SJCRH30 (cell line): ENCODE data around the gene SUGP2. TPM values are rescaled to one million over a fixed set of nuclear protein-coding genes. Genes with fewer than 3 reads are reported as not detected.
"Not testable (repeated sequence)": the region's sequence is repeated elsewhere in the genome, so short reads cannot be mapped to it uniquely, and the experiment has no call there.

Experiments
- DNase-seq, 2 experiments: peaks; one replicate each; pipeline ENCODE4 v3.0.0-alpha.2; 2015 to 2020
- H3K27ac ChIP-seq: fragments of 250-450 bp; sonication (Bioruptor Pico); 2 replicates; pipeline ENCODE4 v1.5.1; 2020; ENCODE audit warnings: mild to moderate bottlenecking, moderate library complexity
- H3K27me3 ChIP-seq: fragments of 250-450 bp; sonication (Bioruptor Pico); 2 replicates; pipeline ENCODE4 v1.5.1; 2020; ENCODE audit warnings: mild to moderate bottlenecking, moderate library complexity
- H3K36me3 ChIP-seq: fragments of 250-450 bp; sonication (Bioruptor Pico); 2 replicates; pipeline ENCODE4 v1.5.1; 2020; ENCODE audit warnings: mild to moderate bottlenecking, moderate library complexity
- H3K4me1 ChIP-seq: fragments of 250-450 bp; sonication (Bioruptor Pico); 2 replicates; pipeline ENCODE4 v1.5.1; 2020; ENCODE audit warnings: mild to moderate bottlenecking, moderate library complexity
- H3K4me3 ChIP-seq: fragments of 250-450 bp; sonication (Bioruptor Pico); 2 replicates; pipeline ENCODE4 v1.5.1; 2020; ENCODE audit warnings: mild to moderate bottlenecking, moderate library complexity
- H3K9me3 ChIP-seq: fragments of 250-450 bp; sonication (Bioruptor Pico); replicated peaks from 2 replicates; pipeline ENCODE4 v1.5.1; 2020; ENCODE audit warnings: mild to moderate bottlenecking, moderate library complexity
- total RNA-seq: library from RNA; depleted of rRNA; stranded (reverse); fragments of >200 nt; shearing (Covaris generic); gene quantifications from 2 replicates; pipeline ENCODE4 v1.2.3, GENCODE V29; 2014

Gene SUGP2
- total RNA-seq, 1 experiment from 2014 or later, result 57.4 TPM

- no peak overlapping the region for H3K27ac ChIP-seq
- no peaks in the 10 kb centered on the region for H3K4me1 ChIP-seq
- H3K4me3 ChIP-seq, result peak overlapping the region; percentile 77
- H3K36me3 ChIP-seq, result peaks cover 29% of the 10 kb centered on the region
- DNase-seq, result no peak
- no peaks in the 10 kb centered on the region for H3K27me3 ChIP-seq
- no peaks in the 10 kb centered on the region for H3K9me3 ChIP-seq
These were observed 1.4 kb downstream of the SUGP2 start for GRCh38 chr19:19031891-19032290.

DNA sequence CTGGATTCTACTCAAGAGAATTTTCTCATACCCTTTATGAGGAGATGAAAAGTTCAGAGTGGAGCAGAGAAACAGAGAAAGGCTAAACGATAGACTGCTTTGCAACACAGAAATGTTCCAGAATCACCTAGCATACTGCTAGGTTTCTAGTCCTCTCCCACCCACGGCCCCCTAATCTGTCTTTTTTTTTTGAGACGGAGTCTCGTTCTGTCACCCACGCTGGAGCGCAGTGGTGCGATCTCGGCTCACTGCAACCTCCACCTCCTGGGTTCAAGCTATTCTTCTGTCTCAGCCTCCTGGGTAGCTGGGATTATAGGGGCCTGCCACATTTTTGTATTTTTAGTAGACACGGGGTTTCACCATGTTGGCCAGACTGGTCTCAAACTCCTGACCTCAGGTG, 4.8 kb downstream of the SUGP2 start:
- H3K4me1 ChIP-seq, result no peaks in the 10 kb centered on the region
- peaks cover 54% of the 10 kb centered on the region for H3K36me3 ChIP-seq
- no peaks in the 10 kb centered on the region for H3K9me3 ChIP-seq
- H3K4me3 ChIP-seq, result no peak overlapping the region
- no peak for DNase-seq
- H3K27me3 ChIP-seq, result no peaks in the 10 kb centered on the region
- H3K27ac ChIP-seq, result no peak overlapping the region

- no peak for DNase-seq
- Histone ChIP-seq H3K27me3 (no peaks in the 10 kb centered on the region), H3K36me3 (peaks cover 66% of the 10 kb centered on the region), H3K4me1 (no peaks in the 10 kb centered on the region), H3K27ac (no peak overlapping the region), H3K9me3 (no peaks in the 10 kb centered on the region), H3K4me3 (no peak overlapping the region)
These were observed 6.1 kb downstream of the SUGP2 start for GRCh38 chr19:19027228-19027627.

GRCh38 chr19:19026299-19026971, 6.9 kb downstream of the SUGP2 start:
- peaks cover 73% of the 10 kb centered on the region for H3K36me3 ChIP-seq
- H3K4me3 ChIP-seq, result no peak overlapping the region
- H3K4me1 ChIP-seq, result no peaks in the 10 kb centered on the region
- H3K9me3 ChIP-seq, result no peaks in the 10 kb centered on the region
- no peaks in the 10 kb centered on the region for H3K27me3 ChIP-seq
- no peak for DNase-seq
- no peak overlapping the region for H3K27ac ChIP-seq

DNA sequence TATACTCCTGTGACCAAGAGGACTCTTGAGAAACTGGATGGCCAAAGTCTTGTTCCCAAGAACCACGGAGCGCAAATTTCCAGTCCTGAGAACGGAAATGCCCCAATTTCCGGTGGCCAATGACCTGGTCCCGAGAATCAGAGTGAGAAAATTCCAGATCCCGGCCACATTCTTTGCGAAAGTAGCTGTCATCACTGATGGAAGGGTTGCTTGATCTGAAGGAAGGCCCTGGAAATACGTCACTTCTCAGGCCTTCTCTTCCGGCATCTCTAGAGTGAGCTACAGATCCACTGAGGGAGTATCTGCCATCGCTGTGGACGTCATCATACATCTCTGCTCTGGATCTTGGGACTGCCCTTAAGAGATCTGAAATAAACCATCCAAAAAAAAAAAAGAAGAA, 7.5 kb downstream of the SUGP2 start:
- H3K4me3 ChIP-seq, result no peak overlapping the region
- H3K27ac ChIP-seq, result no peak overlapping the region
- H3K36me3 ChIP-seq, result peaks cover 73% of the 10 kb centered on the region
- no peaks in the 10 kb centered on the region for H3K27me3 ChIP-seq
- DNase-seq, result no peak
- no peaks in the 10 kb centered on the region for H3K9me3 ChIP-seq
- H3K4me1 ChIP-seq, result no peaks in the 10 kb centered on the region

- H3K27ac ChIP-seq, DNase-seq: not testable (repeated sequence)
These were observed 9.9 kb downstream of the SUGP2 start for GRCh38 chr19:19023376-19023775.

DNA sequence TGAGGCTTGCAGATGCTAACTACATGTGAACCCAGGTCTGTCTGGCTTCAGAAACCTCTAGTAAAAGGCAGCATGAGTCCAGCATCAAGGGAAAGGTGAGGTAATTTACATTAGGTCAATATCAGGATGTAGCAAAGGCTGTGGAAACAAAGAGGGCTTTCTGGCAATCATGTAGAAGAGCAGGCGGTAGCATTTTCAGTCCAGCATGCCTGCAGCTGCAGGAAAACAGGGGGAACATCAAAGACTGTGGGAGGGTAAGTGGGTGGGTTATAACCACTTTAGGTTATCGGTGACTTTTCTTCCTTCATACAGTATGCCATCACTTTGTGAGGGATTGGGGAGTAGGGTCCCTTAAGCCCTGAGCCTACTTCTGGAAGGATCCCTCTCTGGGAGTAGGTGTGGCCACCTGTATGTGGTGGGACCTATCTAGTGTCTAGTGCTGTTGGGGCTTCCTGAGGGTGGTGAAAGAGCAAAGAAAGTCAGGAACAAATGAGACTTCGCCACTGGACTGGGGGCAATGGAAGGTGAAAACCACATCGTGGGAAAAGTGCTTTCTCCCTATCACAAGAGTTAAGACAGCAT, 10.8 kb downstream of the SUGP2 start:
- Histone ChIP-seq H3K4me1 (no peaks in the 10 kb centered on the region), H3K9me3 (no peaks in the 10 kb centered on the region), H3K27ac (no peak overlapping the region), H3K27me3 (no peaks in the 10 kb centered on the region), H3K36me3 (peaks cover 67% of the 10 kb centered on the region), H3K4me3 (no peak overlapping the region)
- no peak for DNase-seq

More at GRCh38 chr19:19023376-19023775, 9.9 kb downstream of the SUGP2 start:
- H3K4me1 ChIP-seq, H3K4me3 ChIP-seq, H3K27me3 ChIP-seq, H3K9me3 ChIP-seq: not testable (repeated sequence)
- H3K36me3 ChIP-seq, result peaks cover 72% of the 10 kb centered on the region

GRCh38 chr19:19021115-19021514, 12.2 kb downstream of the SUGP2 start:
- H3K4me1 ChIP-seq, result no peaks in the 10 kb centered on the region
- H3K36me3 ChIP-seq, result peaks cover 67% of the 10 kb centered on the region
- H3K27ac ChIP-seq, result no peak overlapping the region
- no peak for DNase-seq
- no peaks in the 10 kb centered on the region for H3K9me3 ChIP-seq
- no peak overlapping the region for H3K4me3 ChIP-seq
- H3K27me3 ChIP-seq, result no peaks in the 10 kb centered on the region

- Histone ChIP-seq H3K4me3 (no peak overlapping the region), H3K27me3 (no peaks in the 10 kb centered on the region), H3K9me3 (no peaks in the 10 kb centered on the region), H3K4me1 (peaks cover 16% of the 10 kb centered on the region), H3K27ac (no peak overlapping the region), H3K36me3 (peaks cover 64% of the 10 kb centered on the region)
- no peak for DNase-seq
These were observed 22.8 kb downstream of the SUGP2 start for GRCh38 chr19:19010551-19010950.

- H3K4me1 ChIP-seq, result peaks cover 16% of the 10 kb centered on the region
- DNase-seq, result no peak
- H3K9me3 ChIP-seq, result no peaks in the 10 kb centered on the region
- no peaks in the 10 kb centered on the region for H3K27me3 ChIP-seq
- no peak overlapping the region for H3K27ac ChIP-seq
- no peak overlapping the region for H3K4me3 ChIP-seq
- H3K36me3 ChIP-seq, result peaks cover 62% of the 10 kb centered on the region
These were observed 23.4 kb downstream of the SUGP2 start for GRCh38 chr19:19009951-19010350.

GRCh38 chr19:19006213-19006612, 27.1 kb downstream of the SUGP2 start:
- DNase-seq, result no peak
- no peak overlapping the region for H3K4me3 ChIP-seq
- H3K4me1 ChIP-seq, result peaks cover 16% of the 10 kb centered on the region
- H3K9me3 ChIP-seq, result no peaks in the 10 kb centered on the region
- peaks cover 62% of the 10 kb centered on the region for H3K36me3 ChIP-seq
- no peaks in the 10 kb centered on the region for H3K27me3 ChIP-seq
- no peak overlapping the region for H3K27ac ChIP-seq

DNA sequence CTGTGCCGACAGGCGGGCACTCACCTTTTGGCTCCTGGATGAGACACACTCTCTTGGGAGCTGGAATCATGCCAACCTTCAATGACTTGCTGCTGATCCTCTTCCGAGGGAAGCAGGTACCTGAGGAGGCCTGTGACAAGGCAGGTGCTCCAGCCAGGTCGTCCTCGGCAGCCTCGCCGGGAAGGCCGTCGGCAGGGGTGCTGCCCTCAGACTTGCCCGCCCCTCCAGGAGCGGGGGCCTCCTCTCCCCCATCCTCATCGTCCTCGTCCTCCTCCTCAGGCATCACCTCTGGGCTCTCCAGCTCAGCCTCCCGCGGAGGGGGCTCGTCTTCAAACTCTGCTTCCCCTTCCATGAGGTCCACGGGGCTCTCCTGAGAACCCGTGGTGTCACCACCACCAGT, 29.2 kb downstream of the SUGP2 start:
- Histone ChIP-seq H3K4me1 (peaks cover 19% of the 10 kb centered on the region), H3K36me3 (peaks cover 51% of the 10 kb centered on the region), H3K4me3 (no peak overlapping the region), H3K9me3 (no peaks in the 10 kb centered on the region), H3K27ac (no peak overlapping the region), H3K27me3 (no peaks in the 10 kb centered on the region)
- no peak for DNase-seq

DNA sequence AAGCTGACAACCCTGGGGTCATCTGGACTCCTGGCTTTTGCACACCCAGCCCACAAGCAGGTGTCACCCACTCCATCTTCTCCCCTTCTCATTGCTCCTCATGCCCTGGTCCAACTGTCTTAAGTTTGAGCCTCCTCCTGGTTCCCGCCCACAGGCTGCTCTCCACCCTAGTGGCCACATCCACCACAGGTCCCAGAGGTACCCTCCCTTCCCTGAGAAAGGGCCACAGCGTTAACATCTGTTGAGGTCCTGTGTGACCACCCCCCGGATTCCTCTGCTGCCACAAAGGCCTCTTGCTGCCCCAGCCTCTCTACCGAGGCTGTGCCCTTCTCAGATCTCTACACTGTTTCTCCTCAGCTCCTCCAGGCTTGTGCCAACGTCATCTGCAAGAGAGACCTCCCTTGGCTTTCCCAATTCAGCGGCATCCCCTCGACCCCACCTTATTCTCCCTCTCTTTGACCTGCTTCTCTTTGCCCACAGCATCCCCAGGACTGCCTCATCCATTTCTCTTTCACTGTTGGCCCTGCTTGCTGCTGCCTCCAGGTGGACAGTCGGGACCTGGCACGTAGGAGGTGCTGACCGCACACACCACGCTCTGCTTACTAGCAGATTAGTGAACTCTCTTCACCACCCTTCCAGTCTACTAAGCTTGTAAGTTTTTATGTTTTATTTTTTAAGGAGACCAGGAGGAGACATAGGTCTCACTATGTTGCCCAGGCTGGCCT, 33.3 kb downstream of the SUGP2 start:
- DNase-seq, result no peak
- Histone ChIP-seq H3K27me3 (no peaks in the 10 kb centered on the region), H3K9me3 (no peaks in the 10 kb centered on the region), H3K4me1 (peaks cover 12% of the 10 kb centered on the region; the same call in 1 of the 2 replicates), H3K4me3 (no peak overlapping the region), H3K36me3 (peaks cover 35% of the 10 kb centered on the region), H3K27ac (no peak overlapping the region)

DNA sequence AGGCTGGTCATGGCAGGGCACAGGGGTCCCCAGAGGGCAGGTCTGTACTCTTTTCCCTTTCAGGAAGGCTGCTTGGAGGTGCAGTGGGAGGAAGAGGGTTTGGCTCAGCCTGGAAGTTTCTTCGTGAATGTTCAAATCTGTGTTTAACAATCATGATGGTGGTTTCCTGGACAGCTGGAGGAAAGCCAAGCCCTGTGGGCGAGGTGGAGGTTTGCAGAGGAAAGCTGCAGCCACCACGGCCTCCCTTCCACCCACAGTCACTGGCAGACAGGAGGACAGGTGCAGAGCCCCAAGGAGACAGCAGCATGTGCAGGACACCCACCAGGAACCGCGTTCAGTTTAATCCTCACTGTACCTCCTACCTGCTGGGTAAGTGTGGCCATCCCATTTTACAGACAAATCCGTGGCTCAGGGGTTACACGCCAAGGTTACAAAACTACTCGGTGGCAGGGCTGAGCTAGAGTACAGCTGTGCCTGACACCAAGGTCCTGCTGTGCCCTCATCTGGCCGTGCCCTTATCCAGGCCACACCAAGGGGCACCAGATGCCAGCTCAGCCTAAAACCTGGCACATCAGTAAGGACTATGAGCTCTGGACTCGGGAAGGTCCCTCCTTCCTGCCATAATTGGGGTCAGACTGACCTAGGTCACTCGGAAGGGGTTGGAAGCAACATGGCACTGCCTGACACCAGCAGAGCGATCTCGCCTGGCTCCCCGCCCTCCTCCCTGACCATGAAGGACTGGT, 34.1 kb downstream of the SUGP2 start:
- Histone ChIP-seq H3K36me3 (peaks cover 38% of the 10 kb centered on the region), H3K4me3 (no peak overlapping the region)
- peak; percentile 56 to 65 for DNase-seq

GRCh38 chr19:18998276-18998675, 35.0 kb downstream of the SUGP2 start:
- peaks cover 12% of the 10 kb centered on the region; the same call in 1 of the 2 replicates for H3K4me1 ChIP-seq
- no peak overlapping the region for H3K4me3 ChIP-seq
- no peaks in the 10 kb centered on the region for H3K9me3 ChIP-seq
- no peaks in the 10 kb centered on the region for H3K27me3 ChIP-seq
- H3K27ac ChIP-seq, result no peak overlapping the region
- peaks cover 32% of the 10 kb centered on the region for H3K36me3 ChIP-seq
- no peak for DNase-seq

More for the DNA sequence above, 34.1 kb downstream of the SUGP2 start:
- Histone ChIP-seq H3K4me1 (peaks cover 12% of the 10 kb centered on the region; the same call in 1 of the 2 replicates), H3K27me3 (no peaks in the 10 kb centered on the region), H3K9me3 (no peaks in the 10 kb centered on the region), H3K27ac (no peak overlapping the region)
